ENCODE results near the gene ACAP1.

Gene ACAP1

GRCh38 chr17:7351665-7352502 is 15.6 kb downstream of the ACAP1 start, which contains the start of gene KCTD11:
KCTD11 (plus strand) TSS chr17:7352162.
- in situ Hi-C loops (cut with MboI; ENCODE audit: low sequenced_read_pairs, unreplicated experiment): no loop called here
- peak; percentile 96 for DNase-seq (ENCODE audit: low spot score)
- TF ChIP-seq CTCF (IDR thresholded peaks at IDR 0.05; ENCODE audit: borderline replicate concordance, control extremely low read depth, extremely low read depth, insufficient read depth, missing control alignments): no peak

- TF ChIP-seq CTCF (IDR thresholded peaks at IDR 0.05; ENCODE audit: borderline replicate concordance, control extremely low read depth, extremely low read depth, insufficient read depth, missing control alignments): peak; percentile 51
- in situ Hi-C loops (cut with MboI; ENCODE audit: low sequenced_read_pairs, unreplicated experiment): no loop called here
- no peak for DNase-seq (ENCODE audit: low spot score)
These were observed 16.2 kb downstream of the ACAP1 start for GRCh38 chr17:7352503-7352889.

GRCh38 chr17:7352910-7353635 is 16.7 kb downstream of the ACAP1 start:
- TF ChIP-seq CTCF (IDR thresholded peaks at IDR 0.05; ENCODE audit: borderline replicate concordance, control extremely low read depth, extremely low read depth, insufficient read depth, missing control alignments): no peak
- no peak for DNase-seq (ENCODE audit: low spot score)
- in situ Hi-C loops (cut with MboI; ENCODE audit: low sequenced_read_pairs, unreplicated experiment): no loop called here

GRCh38 chr17:7354262-7354843 is 18.0 kb downstream of the ACAP1 start:
- DNase-seq (ENCODE audit: low spot score): no peak
- in situ Hi-C loops (cut with MboI; ENCODE audit: low sequenced_read_pairs, unreplicated experiment): no loop called here
- no peak for TF ChIP-seq CTCF (IDR thresholded peaks at IDR 0.05; ENCODE audit: borderline replicate concordance, control extremely low read depth, extremely low read depth, insufficient read depth, missing control alignments)

GRCh38 chr17:7355053-7355452 is 18.7 kb downstream of the ACAP1 start, which contains the start of gene TMEM95:
TMEM95 (plus strand) TSS chr17:7355156; CDS start chr17:7355205, 49 bp downstream.
- in situ Hi-C loops (cut with MboI; ENCODE audit: low sequenced_read_pairs, unreplicated experiment): no loop called here
- no peak for TF ChIP-seq CTCF (IDR thresholded peaks at IDR 0.05; ENCODE audit: borderline replicate concordance, control extremely low read depth, extremely low read depth, insufficient read depth, missing control alignments)
- DNase-seq (ENCODE audit: low spot score): no peak

GRCh38 chr17:7355573-7355972 is 19.2 kb downstream of the ACAP1 start:
- TF ChIP-seq CTCF (IDR thresholded peaks at IDR 0.05; ENCODE audit: borderline replicate concordance, control extremely low read depth, extremely low read depth, insufficient read depth, missing control alignments): no peak
- in situ Hi-C loops (cut with MboI; ENCODE audit: low sequenced_read_pairs, unreplicated experiment): no loop called here
- no peak for DNase-seq (ENCODE audit: low spot score)
